Kidney capillary endothelial cell (primary cell): ENCODE data around the gene SMYD5.

Experiments
- DNase-seq: peaks from one replicate; pipeline ENCODE4 v3.0.0-alpha.2; 2018; ENCODE audit warnings: low spot score

SMYD5 gene

GRCh38 chr2:73205611-73206010, 8.4 kb upstream of the SMYD5 start:
- no peak for DNase-seq

DNA sequence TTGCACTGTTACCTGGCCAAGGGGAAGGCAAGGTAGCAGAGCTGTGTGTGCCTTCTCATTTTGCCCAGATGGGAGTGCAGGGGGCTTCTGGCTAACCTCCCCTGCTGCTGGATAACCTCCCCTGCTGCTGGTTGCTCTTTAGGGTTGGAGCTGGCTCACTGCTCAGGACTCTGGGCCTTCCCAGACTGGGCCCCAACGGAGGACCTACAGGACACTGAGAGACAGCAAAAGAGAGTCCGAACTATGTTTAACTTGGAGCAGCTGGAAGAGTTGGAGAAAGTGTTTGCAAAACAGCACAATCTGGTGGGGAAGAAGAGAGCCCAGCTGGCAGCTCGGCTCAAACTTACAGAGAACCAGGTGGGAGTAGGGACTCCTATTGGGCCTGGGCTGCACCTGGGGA, 5.8 kb upstream of the SMYD5 start:
- DNase-seq, result no peak

DNA sequence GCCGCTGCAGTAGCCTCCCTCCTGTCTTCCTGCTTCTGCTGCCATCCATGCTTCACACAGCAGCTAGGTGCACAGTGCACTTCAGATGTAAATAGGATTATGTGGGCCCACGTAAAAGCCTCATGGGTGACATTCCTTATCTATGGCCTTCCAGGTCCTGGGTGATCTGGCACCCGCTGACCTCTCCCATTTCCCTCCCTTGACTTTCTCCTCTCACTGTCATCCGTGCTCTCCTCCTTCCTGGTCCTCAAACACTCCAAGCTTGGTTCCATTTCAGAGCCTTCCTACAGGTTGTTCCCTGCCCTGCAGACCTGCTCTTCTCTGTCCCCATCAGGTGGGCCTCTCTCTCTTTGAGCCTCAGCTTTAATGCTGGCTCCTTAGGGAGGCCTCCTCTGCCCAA, 4.0 kb upstream of the SMYD5 start:
- no peak for DNase-seq

DNA sequence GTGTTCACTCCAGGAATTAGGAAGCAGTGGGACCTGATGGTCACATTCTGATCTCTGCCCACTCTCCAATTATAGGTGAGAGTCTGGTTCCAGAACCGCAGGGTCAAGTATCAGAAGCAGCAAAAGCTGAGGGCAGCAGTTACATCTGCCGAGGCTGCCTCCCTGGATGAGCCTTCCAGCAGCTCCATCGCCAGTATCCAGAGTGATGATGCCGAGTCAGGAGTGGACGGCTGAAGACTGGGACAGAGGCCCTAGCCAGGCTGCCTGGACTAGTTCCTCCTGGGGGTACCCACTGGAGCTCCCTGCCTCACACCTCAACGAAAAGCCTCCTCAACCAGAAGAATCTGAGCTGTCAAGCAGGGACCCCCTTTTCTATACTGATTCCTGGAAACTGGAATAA, 3.3 kb upstream of the SMYD5 start:
- DNase-seq, result no peak

- no peak for DNase-seq
Measured at GRCh38 chr2:73212098-73212447, 2.0 kb upstream of the SMYD5 start.

DNA sequence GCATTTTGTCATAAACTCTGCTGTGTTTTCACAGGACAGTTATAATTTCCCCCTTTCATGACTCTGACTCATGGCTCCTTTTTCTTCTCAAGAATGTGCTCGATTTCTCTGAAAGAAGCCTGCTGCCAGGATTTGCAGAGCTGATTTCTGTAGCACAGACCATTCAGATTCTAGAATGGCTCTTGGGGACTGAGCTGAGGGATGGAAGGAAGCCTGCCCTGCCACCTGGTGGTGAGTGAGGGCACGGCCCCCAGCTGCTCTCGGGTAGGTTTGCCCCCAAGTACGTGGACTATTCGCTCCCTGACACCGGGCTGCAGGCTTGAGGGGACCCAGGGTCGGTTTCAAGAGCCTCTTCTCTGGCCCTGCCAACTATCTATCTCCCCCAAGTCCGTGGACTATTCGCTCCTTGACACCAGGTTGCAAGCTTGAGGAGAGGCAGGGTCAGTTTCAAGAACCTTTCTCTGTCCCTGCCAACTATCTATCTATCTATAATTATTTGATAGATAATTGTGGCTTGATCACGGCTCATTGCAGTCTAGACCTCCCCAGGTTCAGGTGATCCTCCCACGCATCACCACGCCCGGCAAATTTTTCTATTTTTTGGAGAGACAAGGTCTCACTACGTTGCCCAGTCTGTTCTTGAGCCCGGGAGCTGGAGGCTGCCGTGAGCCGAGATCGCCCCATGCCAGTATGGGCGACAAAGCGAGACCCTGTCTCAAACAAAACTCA, 1.4 kb upstream of the SMYD5 start:
- peak; percentile 77 for DNase-seq

GRCh38 chr2:73215254-73215653, 1.2 kb downstream of the SMYD5 start:
- no peak for DNase-seq

- DNase-seq, result no peak
Measured at GRCh38 chr2:73217160-73217559, 3.1 kb downstream of the SMYD5 start.

DNA sequence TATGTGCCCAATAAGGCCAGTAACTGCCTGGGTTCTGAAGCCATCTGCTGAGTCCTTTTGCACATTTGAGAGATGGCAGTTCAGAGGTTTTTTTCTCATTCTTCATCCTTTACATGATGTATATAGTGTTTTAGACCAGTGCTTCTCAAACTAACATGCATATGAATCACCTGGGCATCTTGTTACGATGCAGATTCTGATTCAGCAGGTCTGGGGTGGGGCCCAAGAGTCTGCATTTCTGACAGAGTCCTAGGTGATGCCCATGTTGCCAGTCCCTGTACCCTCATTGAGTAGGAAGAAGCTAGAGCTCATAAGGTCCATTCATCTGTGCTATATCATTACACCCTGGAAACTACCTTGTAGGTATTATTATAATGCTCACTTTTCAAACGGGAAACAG, 3.8 kb downstream of the SMYD5 start:
- no peak for DNase-seq

DNA sequence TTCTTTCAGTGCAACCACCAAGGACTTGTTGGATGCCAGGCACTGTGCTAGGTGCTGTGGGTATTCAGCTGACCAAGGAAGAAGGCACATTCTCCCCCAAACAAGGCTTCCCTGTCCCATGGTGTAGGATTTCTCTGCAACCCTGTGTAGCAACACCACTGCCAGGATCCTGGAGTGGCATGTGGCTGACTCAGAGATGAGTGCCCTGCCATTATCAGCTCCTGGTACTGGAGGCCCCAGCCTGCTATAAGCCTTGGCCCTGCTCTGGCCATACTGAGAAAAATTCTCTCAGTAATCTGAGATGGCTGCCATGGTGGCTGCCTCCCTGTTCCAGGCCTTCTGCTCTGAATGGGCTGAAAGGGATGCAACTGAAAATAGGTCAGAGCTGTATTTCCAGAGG, 4.3 kb downstream of the SMYD5 start:
- DNase-seq, result no peak

DNA sequence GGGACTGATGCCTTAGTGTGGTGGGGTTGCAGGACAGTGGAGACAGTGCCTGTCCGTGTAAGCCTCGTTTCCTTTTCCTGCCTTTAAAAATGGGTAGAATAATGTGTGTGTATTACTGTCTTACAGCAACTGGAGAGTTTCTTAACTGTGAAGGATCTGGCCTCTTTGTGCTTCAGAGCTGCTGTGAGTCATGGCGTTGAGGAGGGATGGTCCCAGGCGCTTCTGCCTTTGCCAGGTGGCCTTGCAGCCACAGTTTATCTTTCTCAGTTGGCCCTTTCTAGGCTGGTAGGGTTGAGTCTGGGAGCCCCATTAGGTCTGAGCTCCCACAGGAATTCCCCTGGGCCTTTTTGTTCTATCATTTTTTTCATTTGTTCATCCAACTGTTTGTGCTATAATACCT, 9.8 kb downstream of the SMYD5 start:
- DNase-seq, result no peak

DNA sequence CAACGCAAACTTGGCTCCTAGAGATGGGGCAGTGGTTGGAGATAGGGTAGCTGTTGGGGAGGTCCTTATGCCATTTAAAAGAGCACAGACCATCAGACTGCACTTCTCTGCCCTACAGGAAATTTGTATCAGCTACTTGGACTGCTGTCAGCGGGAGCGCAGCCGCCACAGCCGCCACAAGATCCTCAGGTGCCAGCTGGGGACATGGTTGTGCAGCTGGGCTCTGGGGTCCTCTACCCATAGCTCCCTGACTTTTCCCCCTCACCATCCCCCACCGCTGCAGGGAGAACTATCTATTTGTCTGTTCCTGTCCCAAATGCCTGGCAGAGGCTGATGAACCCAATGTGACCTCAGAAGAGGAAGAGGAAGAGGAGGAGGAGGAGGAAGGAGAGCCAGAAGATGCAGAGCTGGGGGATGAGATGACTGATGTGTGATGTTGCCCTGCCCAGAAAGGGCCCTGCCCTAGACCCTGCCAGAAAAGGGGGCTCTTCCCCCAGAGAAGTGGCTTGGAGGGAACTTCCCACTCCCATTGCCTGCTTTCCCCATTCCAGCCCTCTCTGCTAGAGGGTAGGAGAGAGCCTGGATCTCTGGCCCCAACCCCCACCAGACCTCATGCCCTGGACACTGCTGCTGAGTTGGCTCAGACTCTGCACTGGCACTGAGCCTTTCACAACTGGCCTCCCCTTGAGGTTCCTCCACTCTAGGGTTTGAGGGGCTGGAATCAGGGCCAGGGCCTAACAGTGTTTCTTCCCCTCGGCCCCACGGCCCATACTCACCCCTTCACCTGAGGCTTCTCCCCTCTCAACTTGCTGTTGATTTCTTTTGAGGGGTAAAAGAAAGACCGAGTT, 11.7 kb downstream of the SMYD5 start:
- DNase-seq, result no peak

DNA sequence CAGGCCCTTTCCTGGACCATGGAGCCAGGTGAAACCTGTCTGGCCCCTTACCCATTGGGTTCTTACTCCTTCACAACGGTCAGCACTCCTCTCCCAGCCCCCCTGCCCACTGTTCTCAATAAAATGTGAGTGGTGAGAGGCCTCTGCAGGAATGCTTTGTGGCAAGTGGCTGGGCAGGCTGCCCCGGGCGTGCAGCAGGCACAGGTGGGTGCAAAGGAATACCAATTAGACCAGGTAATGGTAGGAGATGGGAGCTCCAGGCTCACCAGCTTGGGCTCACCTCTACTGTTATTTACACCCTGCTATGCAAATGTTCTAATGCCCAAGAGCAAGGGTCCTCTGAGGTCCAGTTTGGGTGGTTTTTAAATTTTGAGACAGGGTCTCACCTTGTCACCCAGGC, 13.0 kb downstream of the SMYD5 start:
- no peak for DNase-seq

GRCh38 chr2:73228631-73229030, 14.6 kb downstream of the SMYD5 start:
- no peak for DNase-seq

- DNase-seq, result peak; percentile 37
Measured at GRCh38 chr2:73232403-73233153, 18.5 kb downstream of the SMYD5 start.

DNA sequence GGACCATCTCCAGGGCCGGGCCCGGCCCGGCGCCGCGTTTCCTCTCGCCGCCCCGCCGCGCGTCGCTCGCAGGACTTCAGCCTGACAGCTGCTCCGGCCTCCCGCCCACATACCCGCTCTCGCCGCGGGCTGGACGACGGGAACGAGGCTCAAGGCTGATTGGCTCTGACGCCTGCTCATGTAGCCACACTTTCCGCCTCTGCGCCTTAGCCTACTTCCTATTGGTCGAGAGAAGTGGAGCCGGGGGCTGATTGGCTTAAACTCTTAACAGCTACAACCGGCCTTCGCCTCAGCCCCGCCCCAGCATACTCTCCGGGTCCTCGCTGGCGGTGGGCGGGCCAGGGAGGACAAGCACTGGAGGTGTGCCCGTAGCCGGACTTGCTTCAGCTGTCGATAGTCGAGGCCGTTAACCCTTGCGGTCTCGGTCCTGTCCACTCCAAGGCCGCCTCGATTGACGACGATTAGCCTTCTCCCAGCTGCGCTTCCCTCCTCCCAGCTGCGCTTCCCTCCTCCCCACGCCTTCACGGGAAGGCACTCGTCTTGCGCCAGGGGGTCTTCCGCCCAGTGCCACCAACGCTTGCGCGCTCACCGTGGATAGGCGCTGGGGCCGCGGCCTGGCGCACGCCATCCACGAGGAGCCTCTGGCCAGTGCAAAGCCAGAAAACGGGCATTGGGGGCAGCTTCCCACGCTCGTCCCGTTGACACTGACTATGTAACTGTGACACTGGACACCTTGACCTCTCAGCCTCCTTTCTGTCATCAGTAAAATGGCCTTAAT, 19.3 kb downstream of the SMYD5 start, which contains the start of gene PRADC1:
Gene PRADC1, minus strand, starts transcription at position 86 of the 778 bp plus-strand sequence. Its CDS starts 79 bp downstream, at position 7.
- DNase-seq, result peak; percentile 99

- DNase-seq, result peak; percentile 84
Measured at GRCh38 chr2:73233932-73234832, 20.1 kb downstream of the SMYD5 start, which contains the start of gene CCT7. Gene CCT7 (plus strand): TSS chr2:73234308. CDS start chr2:73234379, 71 bp downstream.

DNA sequence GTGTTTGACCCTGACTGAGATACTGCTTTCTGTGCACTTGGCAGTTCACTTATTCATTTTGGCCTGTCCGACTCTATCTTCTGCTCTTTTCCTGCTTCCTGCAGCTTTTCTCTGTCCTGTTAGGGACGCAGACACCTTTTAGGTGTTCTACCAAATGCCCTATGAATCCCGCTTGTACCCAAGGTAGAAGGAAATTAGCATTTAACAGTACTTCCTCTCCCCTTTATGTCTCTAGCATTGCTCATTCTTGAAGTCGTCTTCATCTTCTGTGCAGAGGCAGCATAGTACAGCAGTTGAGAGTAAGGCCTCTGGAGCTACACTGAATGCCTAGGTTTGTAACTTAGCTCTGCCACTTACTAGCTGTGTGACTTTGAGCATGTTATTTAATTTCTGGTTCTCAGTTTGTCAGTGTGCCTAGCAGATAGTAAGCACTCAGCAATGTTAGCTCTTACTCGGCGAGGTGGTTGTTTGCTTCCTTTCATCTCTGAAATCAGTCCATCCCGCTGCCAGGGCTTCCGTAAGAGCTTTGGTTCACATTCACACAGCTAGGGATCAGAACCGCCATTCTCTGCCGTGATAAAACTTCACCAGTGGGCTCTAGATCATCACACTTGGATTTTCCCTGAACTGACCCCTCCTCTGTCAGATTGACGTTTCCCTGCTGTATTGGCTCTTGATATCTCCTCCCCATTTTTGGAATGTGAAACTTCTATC, 21.4 kb downstream of the SMYD5 start:
- no peak for DNase-seq

DNA sequence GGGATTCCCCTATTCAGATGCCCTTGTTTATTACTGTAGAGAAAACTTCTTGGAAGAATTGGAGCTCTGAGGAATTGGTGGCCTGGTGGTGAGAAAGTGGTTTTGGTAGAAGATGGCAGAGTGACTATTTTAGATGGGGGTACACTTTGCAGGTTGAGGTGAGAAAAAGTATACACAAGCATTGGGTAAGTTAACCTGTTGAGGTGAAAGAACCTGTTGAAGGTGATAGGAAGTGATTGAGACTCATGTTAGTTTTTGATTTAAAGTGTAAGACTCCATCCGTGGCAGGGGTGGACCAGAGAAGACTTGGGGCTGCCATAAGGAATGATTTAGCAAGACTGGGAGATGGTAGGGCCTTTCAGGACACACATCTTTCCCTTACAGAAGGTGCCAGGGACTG, 23.1 kb downstream of the SMYD5 start:
- DNase-seq, result no peak

DNA sequence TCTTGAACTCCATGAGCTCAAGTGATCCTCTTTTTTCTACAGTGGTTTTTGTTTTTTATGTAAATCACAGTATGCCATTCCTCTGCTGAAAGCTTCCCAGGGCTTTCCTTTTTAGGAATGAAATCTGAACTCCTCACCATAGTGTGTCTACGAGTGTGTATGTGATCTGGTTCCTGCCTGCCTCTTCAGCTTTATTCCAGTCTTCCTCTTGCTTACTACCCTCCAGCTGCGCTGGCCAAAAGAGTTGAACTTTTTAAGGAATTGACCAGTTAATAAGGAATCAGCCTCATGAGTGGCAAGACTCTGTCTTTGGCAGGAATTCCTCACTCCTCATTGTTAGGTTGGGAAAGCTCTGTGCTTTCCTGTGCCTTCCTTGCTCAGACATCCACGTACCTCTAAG, 24.1 kb downstream of the SMYD5 start:
- DNase-seq, result no peak
